HG02970 (cell line): ENCODE results near the gene PARD3.
"Not testable (repeated sequence)": the region's sequence is repeated elsewhere in the genome, so short reads cannot be mapped to it uniquely, and the experiment has no call there.

ENCODE experiments used
- ATAC-seq: cut with Tn5 transposase; IDR thresholded peaks from one replicate; pipeline ENCODE4 v1.9.1; 2021; ENCODE audit warnings: mild to moderate bottlenecking, moderate library complexity, moderate number of reproducible peaks; ENCODE audit not compliant: unreplicated experiment, low FRiP score

Gene PARD3

GRCh38 chr10:34081948-34082347, 733.1 kb downstream of the PARD3 start:
- no peak for ATAC-seq

- ATAC-seq = no peak
These were observed 733.8 kb downstream of the PARD3 start for GRCh38 chr10:34081347-34081743.

DNA sequence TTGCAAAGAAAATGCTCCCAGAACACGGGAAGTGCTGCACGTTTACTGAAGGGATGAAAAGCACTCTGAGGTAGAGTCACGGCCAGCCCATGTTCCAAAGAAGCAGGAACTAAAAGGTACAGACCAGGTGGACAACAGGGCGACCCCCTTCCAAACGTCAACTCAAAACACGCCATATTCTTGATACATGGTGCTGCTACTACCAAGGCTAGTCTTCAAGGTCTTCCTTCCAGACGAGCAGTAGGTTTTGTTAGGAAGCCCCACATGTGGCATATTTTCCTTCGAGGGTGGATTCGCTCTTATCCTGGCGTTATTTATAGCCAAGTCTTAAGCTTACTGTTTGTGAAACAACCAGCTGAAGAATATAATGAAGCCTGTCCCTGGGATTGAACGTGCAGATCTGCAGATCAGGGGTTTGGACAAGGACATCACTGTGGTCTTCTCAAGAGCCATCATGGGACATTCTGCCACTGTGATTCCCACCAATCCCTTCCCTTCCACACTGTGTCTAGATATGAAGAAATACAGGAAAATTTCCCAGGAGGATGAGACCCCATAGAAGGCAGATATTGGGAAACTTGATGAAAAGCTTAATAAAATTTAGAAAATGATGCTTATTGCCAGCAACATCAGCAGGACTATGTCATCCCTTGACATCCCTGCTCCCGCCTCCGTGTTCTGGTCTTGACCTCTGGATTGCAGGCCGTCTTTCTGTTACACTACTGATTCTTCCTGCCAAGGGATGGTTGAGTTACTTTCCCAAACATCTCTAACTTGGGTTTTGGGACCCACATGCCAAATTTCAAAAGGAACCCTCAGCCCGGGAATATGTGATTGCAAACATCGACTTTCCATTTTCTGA, 734.4 kb downstream of the PARD3 start:
- ATAC-seq = no peak

DNA sequence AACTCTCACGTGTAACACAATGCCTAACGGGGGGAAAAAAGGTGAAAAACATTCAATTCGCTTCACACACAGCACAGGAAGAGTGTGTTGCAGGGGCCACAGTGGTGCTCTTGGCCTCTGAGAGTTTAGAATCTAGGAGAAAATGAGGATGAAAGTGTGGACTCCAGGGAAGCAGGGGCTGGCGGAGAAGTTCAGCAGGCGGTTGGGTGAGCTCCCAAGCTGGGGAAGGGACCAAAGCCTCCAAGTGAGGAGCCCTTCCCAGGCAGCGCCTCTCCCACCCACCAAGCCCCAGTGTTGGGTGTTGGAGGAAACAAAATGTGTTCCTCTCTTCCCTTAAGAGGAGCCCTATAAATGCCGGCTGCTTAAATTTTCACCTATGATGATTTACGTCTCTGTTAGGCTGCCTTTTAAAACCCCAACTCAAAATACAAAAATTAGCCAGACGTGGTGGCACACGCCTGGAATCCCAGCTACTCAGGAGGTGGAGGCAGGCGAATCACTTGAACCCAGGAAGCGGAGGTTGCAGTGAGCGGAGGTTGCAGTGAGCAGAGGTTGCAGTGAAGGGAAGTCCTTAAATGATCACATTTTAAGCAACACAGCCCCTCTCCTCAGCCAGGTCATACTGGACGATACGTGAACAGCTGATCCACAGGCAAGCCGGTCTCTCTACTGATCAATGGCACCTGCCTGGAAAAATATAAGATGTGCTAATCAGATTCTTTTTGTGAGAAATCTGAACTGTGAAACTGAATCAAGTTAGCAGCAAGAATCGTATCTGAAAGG, 735.2 kb downstream of the PARD3 start:
- no peak for ATAC-seq

- ATAC-seq = no peak
These were observed 736.2 kb downstream of the PARD3 start for GRCh38 chr10:34078745-34079470.

GRCh38 chr10:34078017-34078744, 736.9 kb downstream of the PARD3 start:
- no peak for ATAC-seq

- ATAC-seq = no peak
These were observed 738.7 kb downstream of the PARD3 start for GRCh38 chr10:34076443-34076842.

GRCh38 chr10:34075254-34075926, 739.7 kb downstream of the PARD3 start:
- no peak for ATAC-seq

DNA sequence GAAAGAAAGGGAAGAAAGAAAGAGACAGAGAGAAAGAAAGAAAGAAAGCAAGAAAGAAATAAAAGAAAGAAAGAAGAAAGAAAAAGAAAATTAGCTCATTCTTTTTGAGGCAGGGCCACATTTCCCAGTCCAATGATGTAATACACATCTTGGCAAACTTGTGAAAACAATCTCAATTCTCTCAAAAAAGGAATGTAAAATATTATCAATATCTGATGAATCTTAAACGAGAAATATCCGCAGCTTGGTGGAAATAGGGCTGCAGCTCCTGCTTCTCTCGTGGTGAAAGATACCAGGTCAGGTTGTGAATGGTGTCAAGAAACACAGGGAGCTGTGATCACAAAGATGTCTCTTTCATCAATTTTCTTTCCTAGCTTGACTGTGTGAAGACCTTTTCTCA, 741.0 kb downstream of the PARD3 start:
- ATAC-seq = no peak

GRCh38 chr10:34067741-34068140, 747.4 kb downstream of the PARD3 start:
- not testable (repeated sequence) for ATAC-seq

GRCh38 chr10:34063592-34063991, 751.5 kb downstream of the PARD3 start:
- no peak for ATAC-seq

GRCh38 chr10:34061841-34062240, 753.3 kb downstream of the PARD3 start:
- ATAC-seq = no peak
